Activated B cell treated with CpG ODN at 0.5 μM for 24 hours (primary cell): ENCODE results near the gene LXN. TPM values are rescaled to one million over a fixed set of nuclear protein-coding genes. Genes with fewer than 3 reads are reported as not detected.

Experiments
- ATAC-seq: fragments of 200-7000 bp; cut with Tn5 transposase; one replicate; pipeline ENCODE4 v1.10.0; 2021; ENCODE audit warnings: low read depth, mild to moderate bottlenecking, moderate library complexity
- CTCF ChIA-PET: fragments of 350-600 bp; sonication (Branson Sonifier 250); formaldehyde crosslinking; loops from one replicate; lab custom pipeline; 2021; ENCODE audit warnings: antibody characterized with exemption; lab: Charles Lee
- POLR2A ChIA-PET: fragments of 350-600 bp; sonication (Branson Sonifier 250); formaldehyde crosslinking; loops from one replicate; lab custom pipeline; 2021; ENCODE audit warnings: antibody characterized with exemption; lab: Charles Lee
- DNase-seq: peaks from one replicate; pipeline ENCODE4 v3.0.0; 2022
- H3K27ac Mint-ChIP-seq: one replicate; pipeline ENCODE4 v1.8.0; 2020; ENCODE audit warnings: mixed read lengths
- H3K27me3 Mint-ChIP-seq: one replicate; pipeline ENCODE4 v1.8.0; 2021; ENCODE audit warnings: mixed read lengths
- H3K36me3 Mint-ChIP-seq: one replicate; pipeline ENCODE4 v1.8.0; 2021; ENCODE audit warnings: low read depth, mixed read lengths
- H3K4me1 Mint-ChIP-seq: one replicate; pipeline ENCODE4 v1.8.0; 2021; ENCODE audit warnings: mixed read lengths
- H3K4me3 Mint-ChIP-seq: one replicate; pipeline ENCODE4 v1.8.0; 2020; ENCODE audit warnings: mild to moderate bottlenecking, mixed read lengths
- H3K9me3 Mint-ChIP-seq: one replicate; pipeline ENCODE4 v1.8.0; 2020; ENCODE audit warnings: mixed read lengths
- intact Hi-C: fragments of 100-400 bp; cut with micrococcal nuclease; formaldehyde crosslinking; loops from one replicate; pipeline ENCODE4 v1.15.1; 2024
- total RNA-seq: library from RNA; stranded (reverse); gene quantifications from 2 replicates; pipeline ENCODE4 v1.2.3, GENCODE V29; 2022
- TF ChIP-seq, protein P1 (sequence below): fragments of 200-600 bp; IDR thresholded peaks from one replicate; pipeline ENCODE4 v1.8.0; 2022; ENCODE audit warnings: antibody characterized with exemption, mild to moderate bottlenecking

Gene LXN
- total RNA-seq, 1 donor from 2014 or later: 5.9 TPM

DNA sequence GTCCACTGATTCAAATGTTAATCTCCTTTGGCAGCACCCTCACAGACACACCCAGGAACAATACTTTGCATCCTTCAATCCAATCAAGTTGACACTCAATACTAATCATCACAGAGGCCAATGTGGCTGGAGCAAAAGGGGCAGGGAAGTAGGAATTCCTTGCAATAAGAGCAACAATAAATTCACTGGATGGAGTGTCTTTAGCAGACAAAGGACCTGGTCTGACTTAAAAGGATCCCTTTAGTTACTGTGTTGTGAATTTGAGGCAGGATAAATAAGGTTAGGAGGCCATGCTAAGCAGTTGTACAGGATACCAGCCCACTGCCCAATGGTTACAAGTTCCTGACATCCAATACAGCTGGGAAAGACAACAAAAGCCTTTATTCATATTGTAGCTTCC is 40.5 kb downstream of the LXN start:
- DNase-seq (no peak), ATAC-seq (no peak)
- TF ChIP-seq, protein P1, sequence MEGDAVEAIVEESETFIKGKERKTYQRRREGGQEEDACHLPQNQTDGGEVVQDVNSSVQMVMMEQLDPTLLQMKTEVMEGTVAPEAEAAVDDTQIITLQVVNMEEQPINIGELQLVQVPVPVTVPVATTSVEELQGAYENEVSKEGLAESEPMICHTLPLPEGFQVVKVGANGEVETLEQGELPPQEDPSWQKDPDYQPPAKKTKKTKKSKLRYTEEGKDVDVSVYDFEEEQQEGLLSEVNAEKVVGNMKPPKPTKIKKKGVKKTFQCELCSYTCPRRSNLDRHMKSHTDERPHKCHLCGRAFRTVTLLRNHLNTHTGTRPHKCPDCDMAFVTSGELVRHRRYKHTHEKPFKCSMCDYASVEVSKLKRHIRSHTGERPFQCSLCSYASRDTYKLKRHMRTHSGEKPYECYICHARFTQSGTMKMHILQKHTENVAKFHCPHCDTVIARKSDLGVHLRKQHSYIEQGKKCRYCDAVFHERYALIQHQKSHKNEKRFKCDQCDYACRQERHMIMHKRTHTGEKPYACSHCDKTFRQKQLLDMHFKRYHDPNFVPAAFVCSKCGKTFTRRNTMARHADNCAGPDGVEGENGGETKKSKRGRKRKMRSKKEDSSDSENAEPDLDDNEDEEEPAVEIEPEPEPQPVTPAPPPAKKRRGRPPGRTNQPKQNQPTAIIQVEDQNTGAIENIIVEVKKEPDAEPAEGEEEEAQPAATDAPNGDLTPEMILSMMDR: no peak
- H3K4me1 Mint-ChIP-seq: no peaks in the 10 kb centered on the region
- H3K27ac Mint-ChIP-seq: no peak overlapping the region
- no peak overlapping the region for H3K4me3 Mint-ChIP-seq
- ChIA-PET POLR2A (no interaction called here), CTCF (no interaction called here)
- H3K9me3 Mint-ChIP-seq: no peaks in the 10 kb centered on the region
- no peaks in the 10 kb centered on the region for H3K36me3 Mint-ChIP-seq
- intact Hi-C loops: no loop called here
- peaks cover 33% of the 10 kb centered on the region for H3K27me3 Mint-ChIP-seq

DNA sequence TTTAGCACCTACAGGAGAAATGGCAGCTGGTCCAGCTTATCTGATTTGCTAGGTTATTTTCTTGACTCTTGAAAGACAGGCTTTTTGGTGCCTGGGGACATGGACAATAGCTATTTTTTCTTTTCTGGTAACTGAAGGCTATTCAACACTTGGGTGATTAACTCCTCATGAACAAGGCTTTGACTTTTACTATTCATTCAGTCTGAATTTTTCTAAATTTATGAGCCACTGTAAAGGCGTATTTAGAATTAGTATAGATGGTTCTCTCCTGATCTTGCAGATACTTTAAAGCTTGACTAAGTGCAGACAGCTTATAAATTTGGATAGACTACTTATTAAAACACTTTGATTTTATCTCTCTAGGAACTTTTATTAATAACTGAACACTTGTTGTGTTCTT is 46.6 kb downstream of the LXN start:
- peaks cover 21% of the 10 kb centered on the region for H3K27me3 Mint-ChIP-seq
- H3K36me3 Mint-ChIP-seq: no peaks in the 10 kb centered on the region
- peaks cover 2% of the 10 kb centered on the region for H3K9me3 Mint-ChIP-seq
- no peaks in the 10 kb centered on the region for H3K4me1 Mint-ChIP-seq
- TF ChIP-seq, protein P1: no peak
- POLR2A ChIA-PET: interaction anchor here (0.6 kb wide), 1 partner anchor 81 kb away, joined by 7 read pairs; no protein-coding TSS in a partner anchor
- H3K27ac Mint-ChIP-seq: no peak overlapping the region
- DNase-seq (no peak), ATAC-seq (no peak)
- intact Hi-C loops: no loop called here
- CTCF ChIA-PET: no interaction called here
- no peak overlapping the region for H3K4me3 Mint-ChIP-seq

DNA sequence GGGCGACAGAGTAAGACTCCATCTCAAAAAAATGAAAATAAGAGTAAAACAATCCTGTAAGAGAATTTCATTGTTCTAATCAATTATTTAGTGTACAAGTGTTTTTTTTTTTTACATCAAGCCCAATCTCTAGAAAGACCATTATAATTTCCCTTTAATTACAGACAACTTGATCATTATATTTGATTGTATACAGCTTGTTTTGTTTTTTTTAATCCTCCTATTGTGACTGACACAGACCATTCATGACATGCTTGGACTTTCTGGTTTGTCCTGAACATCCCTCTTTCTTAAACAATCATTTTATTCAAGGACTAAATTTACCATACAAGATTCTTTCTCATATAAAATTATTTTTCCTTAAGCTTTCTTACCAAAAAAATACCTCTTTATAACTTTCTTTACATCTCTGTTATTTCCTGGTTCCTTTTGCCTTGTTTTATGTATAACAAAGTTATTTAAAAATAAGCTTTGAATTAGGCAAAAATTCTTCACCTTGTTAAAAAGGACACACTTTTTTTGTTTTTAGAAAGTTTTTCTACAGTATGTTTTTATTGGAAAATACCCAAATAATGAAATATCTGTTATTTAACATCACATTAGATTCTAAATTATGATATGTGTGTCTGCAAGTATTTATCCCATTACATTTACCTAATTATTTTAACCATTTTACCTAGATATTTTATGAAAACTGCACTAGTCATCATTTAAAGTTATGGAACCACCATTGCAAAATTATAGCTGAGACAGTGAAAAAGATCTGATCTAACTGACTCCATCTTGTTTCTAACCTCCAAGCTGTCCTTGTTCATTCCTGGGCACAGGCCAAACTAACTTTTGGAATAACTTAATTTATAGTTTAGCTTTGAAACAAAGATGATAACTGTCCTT is 54.2 kb downstream of the LXN start:
- Mint-ChIP-seq H3K4me3 (no peak overlapping the region), H3K27ac (no peak overlapping the region), H3K4me1 (no peaks in the 10 kb centered on the region), H3K36me3 (no peaks in the 10 kb centered on the region), H3K27me3 (no peaks in the 10 kb centered on the region), H3K9me3 (peaks cover 2% of the 10 kb centered on the region)
- ChIA-PET POLR2A (no interaction called here), CTCF (no interaction called here)
- TF ChIP-seq, protein P1: no peak
- intact Hi-C loops: no loop called here
- no peak for DNase-seq
- no peak for ATAC-seq

Other genes with a start within 250 kb of the LXN start
- gene MLF1, start 101.5 kb downstream of the LXN start, total RNA-seq: not detected in 2 replicates
- gene GFM1, start 28.1 kb downstream of the LXN start, total RNA-seq: 46.8 and 56.4 TPM in 2 replicates
- not detected in 2 replicates for gene RARRES1, start 59.8 kb upstream of the LXN start, total RNA-seq
- 36.8 and 41.6 TPM in 2 replicates for gene MFSD1, start 129.4 kb upstream of the LXN start, total RNA-seq